ACC112 (cell line): ENCODE results near the gene TNFRSF1B.

ENCODE experiments used
- H2AFZ ChIP-seq: fragments of 200-600 bp; sonication (generic); one replicate; pipeline ENCODE4 v1.6.0; 2017; ENCODE audit warnings: antibody characterized with exemption, low read length; ENCODE audit not compliant: unreplicated experiment
- H3K27ac ChIP-seq: fragments of 200-600 bp; sonication (generic); 2 replicates; pipeline ENCODE4 v1.5.1; 2014; ENCODE audit warnings: low read depth, mild to moderate bottlenecking, antibody characterized with exemption, low read length, moderate library complexity
- H3K27me3 ChIP-seq: fragments of 200-600 bp; sonication (generic); 2 replicates; pipeline ENCODE4 v1.6.1; 2014; ENCODE audit warnings: mild to moderate bottlenecking, antibody characterized with exemption, low read length, moderate library complexity, mixed read lengths; ENCODE audit not compliant: insufficient read depth
- H3K36me3 ChIP-seq: fragments of 200-600 bp; sonication (generic); 2 replicates; pipeline ENCODE4 v1.6.1; 2016; ENCODE audit warnings: mild to moderate bottlenecking, antibody characterized with exemption, low read length, moderate library complexity, mixed read lengths; ENCODE audit not compliant: insufficient read depth
- H3K4me1 ChIP-seq: fragments of 200-600 bp; sonication (generic); one replicate; pipeline ENCODE4 v1.6.1; 2016; ENCODE audit warnings: low read length, mixed read lengths; ENCODE audit not compliant: insufficient read depth, unreplicated experiment, control insufficient read depth
- H3K4me3 ChIP-seq: fragments of 200-600 bp; sonication (generic); 2 replicates; pipeline ENCODE4 v1.5.1; 2014; ENCODE audit warnings: mild to moderate bottlenecking, low read depth, low read length
- H3K79me2 ChIP-seq: fragments of 200-600 bp; sonication (generic); one replicate; pipeline ENCODE4 v1.6.0; 2016; ENCODE audit warnings: low read length; ENCODE audit not compliant: control insufficient read depth, unreplicated experiment, insufficient read depth

The TNFRSF1B gene

GRCh38 chr1:12142141-12142823, 24.5 kb upstream of the TNFRSF1B start:
- Histone ChIP-seq H3K4me3 (no peak overlapping the region), H3K27me3 (no peaks in the 10 kb centered on the region), H2AFZ (no peak overlapping the region), H3K79me2 (no peaks in the 10 kb centered on the region), H3K36me3 (no peaks in the 10 kb centered on the region), H3K4me1 (peaks cover 15% of the 10 kb centered on the region), H3K27ac (no peak overlapping the region)

- Histone ChIP-seq H3K27me3 (no peaks in the 10 kb centered on the region), H3K36me3 (no peaks in the 10 kb centered on the region), H3K27ac (peak overlapping the region; percentile 77), H2AFZ (no peak overlapping the region), H3K4me3 (no peak overlapping the region), H3K4me1 (peaks cover 17% of the 10 kb centered on the region), H3K79me2 (no peaks in the 10 kb centered on the region)
These were observed 23.7 kb upstream of the TNFRSF1B start for GRCh38 chr1:12142891-12143630.

DNA sequence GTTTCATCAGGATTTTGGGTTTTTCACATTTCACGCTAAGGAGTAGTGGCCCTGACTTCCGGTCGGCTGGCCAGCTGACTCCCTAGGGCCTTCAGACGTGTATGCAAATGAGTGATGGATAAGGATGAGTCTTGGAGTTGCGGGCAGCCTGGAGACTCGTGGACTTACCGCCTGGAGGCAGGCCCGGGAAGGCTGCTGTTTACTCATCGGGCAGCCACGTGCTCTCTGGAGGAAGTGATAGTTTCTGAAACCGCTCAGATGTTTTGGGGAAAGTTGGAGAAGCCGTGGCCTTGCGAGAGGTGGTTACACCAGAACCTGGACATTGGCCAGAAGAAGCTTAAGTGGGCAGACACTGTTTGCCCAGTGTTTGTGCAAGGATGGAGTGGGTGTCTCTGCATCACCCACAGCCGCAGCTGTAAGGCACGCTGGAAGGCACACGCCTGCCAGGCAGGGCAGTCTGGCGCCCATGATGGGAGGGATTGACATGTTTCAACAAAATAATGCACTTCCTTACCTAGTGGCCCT, 23.1 kb upstream of the TNFRSF1B start:
- Histone ChIP-seq H3K79me2 (no peaks in the 10 kb centered on the region), H3K4me1 (peaks cover 22% of the 10 kb centered on the region), H3K27ac (peak overlapping the region; percentile 77), H3K4me3 (peak overlapping the region; percentile 13; the same call in 1 of the 2 replicates), H3K36me3 (no peaks in the 10 kb centered on the region), H2AFZ (peak overlapping the region; percentile 18), H3K27me3 (no peaks in the 10 kb centered on the region)

DNA sequence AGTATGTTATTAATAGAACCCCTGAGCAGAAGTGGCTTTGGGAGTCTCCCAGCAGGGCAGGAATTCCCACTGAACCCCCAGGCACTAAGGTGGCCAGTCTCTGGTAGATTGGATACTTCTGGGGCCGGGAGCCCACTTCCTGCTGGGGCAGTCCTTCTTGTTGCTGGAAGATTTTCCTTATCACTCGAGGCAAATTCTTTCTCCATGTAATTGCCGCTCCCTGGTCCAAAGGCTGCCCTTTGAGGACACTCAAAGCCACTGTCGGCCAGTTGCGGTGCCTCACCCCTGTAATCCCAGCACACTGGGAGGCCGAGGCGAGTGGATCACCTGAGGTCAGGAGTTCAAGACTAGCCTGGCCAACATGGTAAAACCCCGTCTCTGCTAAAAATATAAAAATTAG, 22.6 kb upstream of the TNFRSF1B start:
- H3K36me3 ChIP-seq = no peaks in the 10 kb centered on the region
- H3K4me1 ChIP-seq = peaks cover 22% of the 10 kb centered on the region
- no peaks in the 10 kb centered on the region for H3K79me2 ChIP-seq
- H3K4me3 ChIP-seq = no peak overlapping the region
- H2AFZ ChIP-seq = peak overlapping the region; percentile 18
- H3K27ac ChIP-seq = peak overlapping the region; percentile 77
- no peaks in the 10 kb centered on the region for H3K27me3 ChIP-seq

- Histone ChIP-seq H3K4me3 (no peak overlapping the region), H3K4me1 (peaks cover 22% of the 10 kb centered on the region), H3K27me3 (no peaks in the 10 kb centered on the region), H3K79me2 (no peaks in the 10 kb centered on the region), H2AFZ (no peak overlapping the region), H3K36me3 (no peaks in the 10 kb centered on the region), H3K27ac (no peak overlapping the region)
These were observed 21.8 kb upstream of the TNFRSF1B start for GRCh38 chr1:12144969-12145368.

DNA sequence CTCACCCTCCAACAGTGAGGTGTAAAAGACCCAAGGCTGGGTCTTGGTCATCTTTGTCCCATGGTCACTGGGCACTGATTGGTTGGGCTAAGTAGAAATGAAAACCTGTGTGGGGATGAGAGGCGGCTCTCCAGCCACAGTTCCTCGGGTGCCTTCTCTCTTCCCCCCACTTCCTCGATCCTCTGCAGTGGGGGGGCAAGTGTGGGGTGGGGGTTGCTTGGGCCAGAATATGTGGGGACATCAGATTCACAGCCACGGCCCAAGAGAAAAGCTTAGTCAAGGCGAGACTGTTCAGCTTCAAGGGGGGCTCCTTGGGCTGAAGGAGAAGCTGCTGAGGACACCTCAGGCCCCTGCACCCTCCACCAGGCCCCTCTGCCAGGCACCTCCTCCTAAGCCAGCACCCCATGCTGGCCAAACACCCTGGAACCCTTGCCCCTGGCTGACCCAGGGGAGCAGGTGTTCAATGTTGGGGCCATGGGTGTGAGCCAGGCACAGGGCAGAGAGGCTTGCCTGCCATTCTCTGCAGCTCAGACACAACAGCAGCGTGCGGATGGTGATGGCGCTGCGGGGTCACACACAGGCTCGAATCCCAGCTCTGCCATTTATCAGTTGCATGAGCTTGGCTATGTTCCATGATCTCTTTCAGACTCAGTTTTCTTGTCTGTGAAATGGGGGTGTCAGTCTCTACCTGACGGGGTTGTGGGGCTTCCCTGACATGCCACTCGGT, 21.0 kb upstream of the TNFRSF1B start:
- Histone ChIP-seq H3K27me3 (no peaks in the 10 kb centered on the region), H3K4me1 (peaks cover 30% of the 10 kb centered on the region), H2AFZ (no peak overlapping the region), H3K27ac (no peak overlapping the region), H3K79me2 (no peaks in the 10 kb centered on the region), H3K36me3 (no peaks in the 10 kb centered on the region), H3K4me3 (no peak overlapping the region)

- H3K4me1 ChIP-seq = peaks cover 30% of the 10 kb centered on the region
- no peak overlapping the region for H2AFZ ChIP-seq
- H3K79me2 ChIP-seq = no peaks in the 10 kb centered on the region
- H3K36me3 ChIP-seq = no peaks in the 10 kb centered on the region
- H3K27ac ChIP-seq = no peak overlapping the region
- no peaks in the 10 kb centered on the region for H3K27me3 ChIP-seq
- no peak overlapping the region for H3K4me3 ChIP-seq
These were observed 20.3 kb upstream of the TNFRSF1B start for GRCh38 chr1:12146343-12147112.

- Histone ChIP-seq H3K79me2 (no peaks in the 10 kb centered on the region), H3K4me1 (peaks cover 31% of the 10 kb centered on the region), H3K4me3 (no peak overlapping the region), H3K36me3 (no peaks in the 10 kb centered on the region), H3K27me3 (no peaks in the 10 kb centered on the region), H3K27ac (no peak overlapping the region), H2AFZ (peak overlapping the region; percentile 26)
These were observed 19.5 kb upstream of the TNFRSF1B start for GRCh38 chr1:12147201-12147701.

DNA sequence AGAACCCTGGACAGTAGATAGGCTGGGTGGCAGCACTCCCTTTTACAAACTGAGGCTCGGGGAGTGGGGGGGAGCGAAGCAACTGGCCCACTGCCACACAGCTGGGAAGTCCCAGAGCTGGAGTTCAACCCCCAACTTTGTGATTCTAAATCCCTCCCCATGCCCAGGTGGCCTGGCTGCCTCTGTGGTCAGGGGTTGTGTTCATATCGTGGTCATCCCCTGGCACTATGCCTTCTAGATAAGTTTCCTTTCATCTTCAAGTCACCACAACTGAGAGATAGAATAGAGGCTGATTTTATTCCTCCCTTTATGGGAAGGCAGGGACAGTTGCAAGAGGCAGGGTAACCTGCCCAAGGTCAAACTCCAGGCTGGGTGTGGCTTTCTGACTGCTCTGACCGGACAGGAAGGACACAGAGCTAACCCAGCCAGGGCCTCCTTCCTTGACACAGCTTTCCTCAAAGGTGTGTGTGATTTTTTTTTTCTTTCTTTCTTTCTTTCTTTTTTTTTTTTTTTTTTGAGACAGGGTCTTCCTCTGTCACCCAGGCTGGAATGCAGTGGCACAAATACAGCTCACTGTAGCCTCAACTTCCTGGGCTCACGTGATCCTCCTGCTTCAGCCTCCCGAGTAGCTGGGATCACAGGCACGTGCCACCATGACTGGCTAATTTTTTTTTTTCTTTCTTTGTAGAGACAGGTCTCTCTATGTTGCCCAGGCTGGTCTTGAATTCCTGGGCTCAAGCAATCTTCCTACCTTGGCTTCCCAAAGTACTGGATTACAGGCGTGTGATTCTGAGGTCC, 18.4 kb upstream of the TNFRSF1B start:
- Histone ChIP-seq H3K36me3 (no peaks in the 10 kb centered on the region), H3K27me3 (no peaks in the 10 kb centered on the region), H3K4me1 (peaks cover 36% of the 10 kb centered on the region), H3K4me3 (no peak overlapping the region), H3K27ac (no peak overlapping the region), H2AFZ (no peak overlapping the region), H3K79me2 (no peaks in the 10 kb centered on the region)
